GM18526 (cell line): ENCODE data around the gene ACSBG1.

Experiments used
- POLR2A ChIP-seq: IDR thresholded peaks from 3 replicates; pipeline ENCODE4 v1.6.1; 2011; ENCODE audit not compliant: insufficient read length; ENCODE audit errors: extremely low read depth

Gene ACSBG1

DNA sequence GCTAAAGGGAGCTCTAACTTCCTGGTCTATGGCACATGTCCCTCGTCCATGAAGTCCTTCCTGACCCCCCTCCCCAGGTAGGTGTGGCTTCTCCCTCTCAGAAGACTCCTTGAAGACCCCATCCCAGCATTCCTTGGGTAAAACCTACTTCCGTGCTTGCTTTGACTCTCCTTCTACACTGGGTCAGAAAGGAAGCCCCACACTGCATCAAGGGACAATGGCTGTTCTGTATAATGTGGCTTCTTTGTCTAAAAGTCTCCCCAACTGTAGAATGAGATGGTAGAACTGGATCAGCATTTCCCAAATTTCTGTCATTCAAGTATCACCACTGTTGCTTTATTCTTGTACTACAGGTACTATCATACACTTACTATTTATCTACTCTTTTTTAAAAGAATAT is 26.1 kb upstream of the ACSBG1 start:
- no peak for TF ChIP-seq POLR2A

DNA sequence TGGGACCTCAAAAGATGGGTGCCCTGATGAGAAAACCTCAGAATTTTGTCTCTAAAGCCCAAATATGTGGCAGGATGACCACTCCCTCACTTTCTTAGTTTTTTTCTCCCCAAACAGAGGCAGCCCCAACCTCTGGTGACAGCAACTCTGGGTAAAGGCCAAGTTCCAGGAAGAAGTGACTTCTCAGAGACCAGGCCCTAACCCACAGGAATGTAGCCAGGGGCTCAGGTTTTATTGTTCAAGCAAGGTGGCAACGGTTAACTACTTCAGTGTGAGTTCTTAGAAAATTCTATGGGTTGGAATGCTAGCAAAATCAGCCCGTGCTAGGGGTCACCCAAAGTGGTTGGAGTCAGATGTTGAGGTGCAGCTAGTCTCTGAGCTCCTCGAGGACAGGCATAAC is 24.9 kb upstream of the ACSBG1 start:
- no peak for TF ChIP-seq POLR2A

DNA sequence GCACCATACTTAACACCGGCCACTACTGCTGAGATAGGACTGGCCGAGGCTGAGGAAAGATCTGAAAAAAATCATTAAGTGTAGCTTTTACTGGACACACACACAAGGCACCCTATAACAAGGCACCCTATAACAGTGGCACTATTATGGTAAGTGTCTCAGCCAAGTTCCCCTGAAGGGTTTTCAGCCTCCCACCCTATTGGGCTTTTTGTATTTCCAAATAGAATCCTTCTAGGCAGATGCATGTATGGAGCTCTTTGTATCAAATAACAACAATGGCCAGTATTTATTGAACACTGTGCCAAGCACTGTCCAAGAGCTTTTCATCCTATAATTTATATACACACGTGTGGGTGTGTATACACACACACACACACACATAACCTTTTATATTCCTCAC is 23.3 kb upstream of the ACSBG1 start:
- TF ChIP-seq POLR2A, result no peak

DNA sequence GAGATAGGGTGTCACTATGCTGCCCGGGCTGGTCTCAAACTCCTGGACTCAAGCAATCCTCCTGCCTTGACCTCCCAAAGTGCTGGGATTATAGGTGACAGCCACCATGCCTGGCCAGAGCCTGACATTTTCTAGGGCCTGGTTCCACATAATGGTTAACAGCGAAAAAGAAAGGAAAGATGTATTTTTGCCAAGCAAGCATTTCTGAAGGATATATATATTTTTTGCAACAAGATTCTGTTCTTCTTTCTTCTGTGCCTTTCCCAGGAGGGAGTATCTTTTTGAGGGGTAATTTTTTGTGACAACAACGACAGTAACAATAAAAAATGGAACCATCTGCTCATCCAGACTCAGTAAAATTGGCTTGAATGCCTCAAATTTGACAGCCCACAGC is 21.7 kb upstream of the ACSBG1 start:
- no peak for TF ChIP-seq POLR2A

DNA sequence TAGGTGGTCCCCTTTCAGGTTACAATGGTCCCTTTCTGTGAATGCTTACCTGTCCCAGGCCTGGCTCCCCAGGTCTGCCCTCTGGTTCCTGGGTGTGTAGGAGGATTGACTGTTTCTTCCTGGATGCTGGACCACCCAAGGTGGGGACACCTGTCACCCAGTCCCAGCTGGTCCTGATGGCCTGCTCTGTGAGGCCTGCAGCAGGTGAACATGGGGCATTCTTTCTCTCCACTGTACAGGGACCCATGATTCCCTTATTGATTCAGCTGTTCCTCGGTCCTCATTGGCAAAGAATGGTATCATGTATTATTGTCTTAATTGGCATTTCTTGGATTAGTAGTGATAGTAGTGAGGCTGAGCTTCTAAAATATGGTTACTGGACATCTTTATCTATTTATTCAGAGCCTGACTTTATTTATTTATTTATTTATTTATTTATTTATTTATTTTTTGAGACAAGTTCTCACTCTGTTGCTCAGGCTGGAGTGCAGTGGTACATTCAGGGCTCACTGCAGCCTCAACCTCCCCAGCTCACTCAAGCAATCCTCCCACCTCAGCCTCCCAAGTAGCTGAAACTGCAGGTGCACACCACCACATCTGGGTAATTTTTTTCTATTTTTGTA is 21.2 kb upstream of the ACSBG1 start:
- no peak for TF ChIP-seq POLR2A

DNA sequence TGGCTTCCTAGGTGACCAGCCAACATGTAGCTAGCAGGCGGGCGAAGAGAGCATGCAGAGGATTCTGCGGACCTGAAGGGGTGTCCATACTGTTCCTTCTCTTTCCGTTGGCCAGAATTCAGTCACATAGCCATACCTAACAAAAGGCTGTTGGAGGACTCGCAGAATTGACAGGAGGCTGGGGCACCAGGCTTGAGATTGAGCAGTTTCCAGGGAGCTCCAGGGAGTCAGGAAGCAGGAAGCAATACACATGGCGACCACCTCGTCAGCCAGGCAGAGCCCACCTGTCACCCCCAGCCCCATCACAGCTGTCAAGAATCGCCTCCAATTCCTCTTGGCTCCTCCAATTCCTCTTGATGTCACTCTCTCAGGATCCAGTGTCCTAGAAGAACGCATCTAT is 16.8 kb upstream of the ACSBG1 start:
- TF ChIP-seq POLR2A, result no peak

DNA sequence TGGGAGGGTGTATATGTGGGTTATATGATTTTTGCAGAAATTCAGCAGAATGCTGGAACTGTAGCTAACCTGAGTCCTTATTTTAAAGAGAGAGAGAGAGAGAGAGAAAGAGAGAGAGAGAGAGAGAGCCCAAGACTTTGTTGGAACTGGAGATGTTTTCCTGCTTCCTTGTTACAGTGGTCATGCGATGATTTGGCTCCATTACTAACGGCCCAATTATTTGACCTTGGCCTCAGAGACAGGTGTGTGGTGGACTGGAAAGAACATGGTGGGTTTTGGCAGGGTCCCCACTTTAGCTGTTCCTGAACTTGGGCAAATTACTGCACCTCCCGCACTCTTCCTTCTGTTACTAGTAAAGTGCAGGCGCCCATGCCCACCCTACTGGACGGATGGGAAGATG is 14.8 kb upstream of the ACSBG1 start:
- no peak for TF ChIP-seq POLR2A

DNA sequence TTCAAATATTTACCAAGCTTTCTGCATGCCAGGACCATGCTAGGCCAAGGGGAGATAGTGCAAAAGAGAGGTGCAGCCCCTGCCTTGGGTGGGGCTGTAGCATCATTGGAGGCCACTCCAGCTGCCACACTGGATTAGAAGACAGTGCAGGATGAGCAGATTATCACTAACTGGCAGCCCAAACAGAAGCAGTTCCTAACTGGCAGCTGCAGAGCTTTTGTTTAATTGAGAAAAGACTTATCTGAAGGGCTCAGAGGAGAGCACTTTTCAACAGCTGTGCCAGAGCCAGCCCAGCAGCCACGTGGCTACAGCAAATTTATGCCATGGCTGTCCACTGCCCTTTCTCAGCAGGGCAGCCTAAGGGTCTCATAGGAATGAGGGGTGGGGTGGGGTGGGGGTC is 13.5 kb upstream of the ACSBG1 start:
- no peak for TF ChIP-seq POLR2A

DNA sequence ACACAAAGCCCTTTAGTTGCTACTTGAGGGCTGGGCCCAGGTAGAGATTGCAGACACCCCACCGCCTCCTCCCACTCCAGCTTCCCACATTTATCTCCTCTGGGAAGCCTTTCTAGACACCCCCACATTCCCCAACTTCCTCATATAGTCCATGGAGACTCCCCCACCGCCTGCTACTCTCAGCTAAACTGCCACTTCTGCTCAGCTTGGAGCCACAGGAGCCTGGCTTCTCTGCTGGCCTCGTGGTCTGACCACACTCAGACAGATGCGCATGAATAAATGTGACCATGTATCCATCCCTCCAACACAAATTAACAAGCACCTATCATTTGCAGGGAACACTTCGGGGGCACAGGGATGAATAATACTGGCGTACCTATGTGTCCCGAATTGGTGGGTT is 10.5 kb upstream of the ACSBG1 start:
- no peak for TF ChIP-seq POLR2A

DNA sequence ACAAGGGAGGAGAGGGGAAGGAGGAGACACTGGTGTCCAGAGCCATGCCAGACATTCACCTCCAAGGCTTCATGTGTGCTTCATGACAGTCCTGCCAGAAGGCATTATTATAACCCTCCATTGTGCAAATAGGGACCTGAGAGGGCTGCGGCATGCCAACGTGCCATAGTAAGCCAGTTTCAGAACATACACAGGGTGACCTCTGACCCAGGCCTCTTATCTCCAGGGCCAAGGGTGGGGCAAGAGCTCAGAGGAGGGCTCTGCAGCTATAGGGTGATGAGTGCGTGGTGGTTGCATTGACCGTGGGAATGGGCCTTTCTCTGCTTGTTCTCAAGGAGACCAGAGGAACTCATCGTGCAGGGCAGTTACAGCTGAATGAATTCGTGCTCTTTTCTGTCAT is 9.7 kb upstream of the ACSBG1 start:
- TF ChIP-seq POLR2A, result no peak

DNA sequence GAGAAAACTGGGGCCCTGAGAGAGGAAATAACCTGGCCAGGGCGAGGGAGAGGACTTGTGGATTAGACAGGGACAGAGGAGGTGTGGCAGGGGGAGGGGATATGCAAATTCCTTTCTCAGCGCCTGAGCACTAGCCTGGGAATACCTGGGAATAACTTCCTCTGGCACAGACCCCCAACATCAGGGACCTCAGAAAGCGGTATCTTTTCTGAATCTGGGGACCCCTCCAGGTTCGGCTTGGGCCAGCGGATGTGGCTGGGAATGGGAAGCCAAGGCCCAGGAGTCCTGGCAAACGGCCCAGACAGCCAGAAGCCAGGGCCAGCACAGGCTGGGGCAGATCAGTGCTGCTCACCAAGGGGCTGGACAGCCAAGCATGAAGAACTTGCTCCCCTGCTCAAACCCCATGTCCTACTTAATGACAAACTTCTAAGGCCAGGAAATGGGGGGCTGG is 9.2 kb upstream of the ACSBG1 start:
- no peak for TF ChIP-seq POLR2A

DNA sequence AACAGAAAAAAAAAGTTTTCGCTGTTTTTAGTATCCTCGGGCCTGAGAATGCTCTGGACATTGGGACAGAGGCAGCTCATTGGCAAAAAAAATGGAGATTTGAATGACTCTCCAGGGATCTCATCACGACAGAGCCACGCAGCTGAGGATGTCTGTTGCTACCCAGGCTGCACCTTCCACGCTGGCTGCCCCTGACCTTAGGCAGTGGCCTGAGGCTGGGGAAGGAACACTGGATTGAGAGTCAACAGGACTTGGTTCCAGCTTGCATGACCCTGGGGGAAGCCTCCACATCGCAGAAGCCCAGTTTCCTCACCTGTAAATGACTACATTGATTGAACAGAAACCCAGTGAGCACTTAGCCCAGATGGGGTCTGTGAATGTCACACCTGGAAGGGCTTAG is 8.7 kb upstream of the ACSBG1 start:
- no peak for TF ChIP-seq POLR2A

DNA sequence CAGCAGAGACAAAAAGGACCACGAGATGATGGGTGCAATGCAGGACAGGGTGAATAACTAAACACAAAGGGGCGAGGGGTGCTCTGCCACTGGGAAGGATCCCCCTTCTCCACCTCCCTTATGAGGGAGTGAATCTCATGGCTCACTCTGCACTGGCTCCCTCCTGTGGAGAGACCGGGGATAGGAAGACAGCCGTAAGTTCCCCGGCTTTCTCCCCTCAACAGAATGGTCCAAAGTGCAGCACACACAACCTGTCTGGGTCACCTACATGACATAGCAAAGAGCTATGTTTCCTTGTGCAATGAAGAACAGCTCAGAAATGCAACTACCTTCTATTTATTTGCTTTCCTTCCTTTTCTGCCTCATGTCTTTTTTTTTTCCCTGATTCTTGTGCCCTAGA is 7.8 kb upstream of the ACSBG1 start:
- TF ChIP-seq POLR2A, result no peak

DNA sequence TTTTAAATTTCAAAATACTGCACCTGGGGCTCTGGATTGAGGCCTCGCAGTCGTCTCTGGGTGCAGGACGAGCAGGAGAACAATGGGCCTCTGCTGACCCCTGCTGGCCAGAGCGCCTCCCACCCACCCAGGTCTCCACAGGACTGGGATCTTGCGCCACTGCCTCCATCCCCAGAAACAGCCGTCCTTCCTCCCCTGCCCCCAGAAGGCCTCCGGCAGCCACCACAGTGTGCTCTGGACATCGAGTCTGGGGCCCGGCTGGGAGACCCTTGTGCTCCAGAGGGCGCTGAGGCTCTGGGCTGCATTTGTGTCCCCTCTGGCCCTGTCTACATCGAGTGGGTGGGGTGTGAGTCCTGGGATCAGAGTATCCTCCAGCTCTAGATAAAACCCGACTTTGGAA is 6.7 kb upstream of the ACSBG1 start:
- TF ChIP-seq POLR2A, result no peak

DNA sequence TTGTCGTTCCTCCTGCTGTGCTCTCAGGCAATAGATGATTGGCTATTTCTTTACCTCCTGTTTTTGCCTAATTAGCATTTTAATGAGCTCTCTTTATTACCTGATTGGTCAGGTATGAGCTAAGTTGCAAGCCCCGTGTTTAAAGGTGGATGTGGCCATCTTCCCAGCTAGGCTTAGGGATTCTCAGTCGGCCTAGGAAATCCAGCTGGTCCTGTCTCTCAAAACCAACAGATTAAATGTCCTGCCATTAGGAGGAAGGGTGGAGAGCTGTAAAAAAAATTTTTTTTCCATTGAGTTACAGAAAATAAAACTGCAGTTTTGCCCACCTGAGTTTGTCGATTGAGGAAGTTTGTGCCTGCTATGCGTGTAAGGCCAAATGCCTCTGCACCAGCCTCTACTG is 5.4 kb upstream of the ACSBG1 start:
- TF ChIP-seq POLR2A, result no peak

DNA sequence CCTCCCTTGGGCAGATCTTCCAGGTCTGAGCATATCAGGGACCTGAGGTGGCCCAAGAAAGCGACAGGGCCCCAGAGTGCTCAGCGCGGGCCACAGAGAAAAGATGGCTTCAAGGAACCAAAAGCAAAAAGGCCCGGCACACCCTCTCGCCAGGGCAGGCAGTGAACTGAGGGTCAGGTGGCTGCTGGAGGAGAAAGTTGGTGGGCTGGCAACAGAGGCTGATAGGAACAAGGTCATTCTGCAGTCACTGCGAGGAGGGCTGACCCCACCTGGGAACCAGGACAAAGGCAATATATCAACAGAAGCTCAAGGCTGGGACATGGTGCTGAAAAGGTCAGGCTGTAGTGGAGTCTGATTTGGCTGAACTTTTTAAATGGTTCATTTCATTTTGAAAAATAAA is 2.8 kb upstream of the ACSBG1 start:
- TF ChIP-seq POLR2A, result no peak

DNA sequence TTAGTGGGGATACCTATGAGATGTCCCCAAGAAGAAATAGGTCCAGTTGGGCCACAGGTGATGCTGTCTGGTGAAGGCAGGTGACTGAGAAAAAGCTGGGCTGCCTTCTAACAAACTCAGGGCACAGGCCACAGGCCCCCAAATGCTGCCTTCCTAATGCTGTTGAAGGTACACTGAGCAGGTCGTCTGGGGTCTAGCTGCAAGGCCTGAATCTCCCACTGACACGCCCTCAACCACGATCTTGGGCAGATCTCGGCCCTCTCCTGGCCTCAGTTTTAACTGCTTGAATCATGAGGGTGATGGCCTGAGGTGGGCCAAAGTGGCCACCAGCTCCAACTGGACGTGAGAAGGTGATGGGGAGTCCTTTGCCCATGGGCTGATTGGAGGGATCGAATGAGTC is 2.1 kb upstream of the ACSBG1 start:
- no peak for TF ChIP-seq POLR2A

DNA sequence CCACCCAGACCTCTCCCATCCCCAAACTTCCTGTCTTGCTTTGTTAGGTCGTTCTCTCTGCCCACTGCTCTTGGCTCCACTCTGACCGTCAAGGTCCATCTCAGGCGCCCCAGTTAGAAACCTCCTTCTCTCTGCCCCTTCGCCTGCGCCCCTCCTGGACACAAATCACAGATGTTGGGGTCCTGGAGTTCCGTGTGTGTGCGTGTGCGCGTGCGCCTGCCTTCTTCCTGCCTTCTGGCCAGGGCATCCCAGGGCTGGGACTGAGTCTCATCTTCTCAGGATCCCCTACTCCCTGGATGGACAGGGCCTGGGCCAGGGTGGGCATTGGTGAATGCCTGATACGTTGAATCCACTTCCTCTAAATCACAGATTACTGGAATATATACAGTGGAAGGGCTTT is 869 bp downstream of the ACSBG1 start:
- no peak for TF ChIP-seq POLR2A

DNA sequence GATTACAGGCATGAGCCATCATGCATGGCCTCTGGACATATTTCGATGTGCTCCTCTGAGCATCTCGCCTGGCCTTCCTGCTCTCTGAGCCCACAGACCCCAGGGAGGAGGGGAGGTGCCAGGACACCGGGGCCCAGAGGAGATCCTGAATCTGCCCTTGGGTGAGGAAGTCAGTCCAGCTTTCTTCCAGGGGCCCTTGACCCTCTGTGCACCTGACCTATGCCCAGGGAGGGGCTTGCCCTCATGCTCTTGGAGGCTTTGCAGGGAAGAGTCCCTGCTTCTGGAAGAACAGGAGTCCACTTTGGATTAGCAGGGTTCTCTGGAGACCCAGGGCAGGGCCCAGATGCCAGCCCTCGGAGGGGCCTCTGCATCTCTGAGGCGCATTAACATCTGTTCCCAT is 1.4 kb downstream of the ACSBG1 start:
- no peak for TF ChIP-seq POLR2A
